ENCODE results near the gene CYB561.
"Not testable (repeated sequence)": the region's sequence is repeated elsewhere in the genome, so short reads cannot be mapped to it uniquely, and the experiment has no call there.

Gene CYB561

GRCh38 chr17:63478814-63479494 lies 32.8 kb upstream of the CYB561 start:
- peak; percentile 59 for DNase-seq (ENCODE audit: low spot score)

- no peak for DNase-seq (ENCODE audit: low spot score)
These were observed 31.7 kb upstream of the CYB561 start for GRCh38 chr17:63477480-63478440.

GRCh38 chr17:63476854-63477479 lies 30.9 kb upstream of the CYB561 start, which contains the start of gene ACE:
ACE (plus strand) TSS chr17:63477061; CDS start chr17:63477095, 34 bp downstream.
- DNase-seq (ENCODE audit: low spot score), result no peak

GRCh38 chr17:63476459-63476853 lies 30.4 kb upstream of the CYB561 start:
- no peak for DNase-seq (ENCODE audit: low spot score)

GRCh38 chr17:63475491-63476412 lies 29.6 kb upstream of the CYB561 start:
- no peak for DNase-seq (ENCODE audit: low spot score)

- no peak for DNase-seq (ENCODE audit: low spot score)
These were observed 28.7 kb upstream of the CYB561 start for GRCh38 chr17:63474586-63475460.

GRCh38 chr17:63474174-63474573 lies 28.1 kb upstream of the CYB561 start:
- DNase-seq (ENCODE audit: low spot score), result no peak

GRCh38 chr17:63468099-63468498 lies 22.0 kb upstream of the CYB561 start:
- not testable (repeated sequence) for DNase-seq (ENCODE audit: low spot score)

GRCh38 chr17:63464691-63465236 lies 18.7 kb upstream of the CYB561 start:
- DNase-seq (ENCODE audit: low spot score), result no peak

GRCh38 chr17:63463771-63464170 lies 17.7 kb upstream of the CYB561 start:
- DNase-seq (ENCODE audit: low spot score), result no peak

- no peak for DNase-seq (ENCODE audit: low spot score)
These were observed 13.9 kb upstream of the CYB561 start for GRCh38 chr17:63460018-63460417.

GRCh38 chr17:63458478-63458877 lies 12.4 kb upstream of the CYB561 start:
- no peak for DNase-seq (ENCODE audit: low spot score)

- no peak for DNase-seq (ENCODE audit: low spot score)
These were observed 9.3 kb upstream of the CYB561 start for GRCh38 chr17:63455417-63455816.

GRCh38 chr17:63454915-63455314 lies 8.8 kb upstream of the CYB561 start:
- DNase-seq (ENCODE audit: low spot score), result no peak

- DNase-seq (ENCODE audit: low spot score), result not testable (repeated sequence)
These were observed 8.3 kb upstream of the CYB561 start for GRCh38 chr17:63454357-63454756.

- no peak for DNase-seq (ENCODE audit: low spot score)
These were observed 7.0 kb upstream of the CYB561 start for GRCh38 chr17:63452962-63453551.

- DNase-seq (ENCODE audit: low spot score), result no peak
These were observed 6.2 kb upstream of the CYB561 start for GRCh38 chr17:63452046-63452961.

GRCh38 chr17:63451150-63451549 lies 5.0 kb upstream of the CYB561 start:
- DNase-seq (ENCODE audit: low spot score), result no peak

GRCh38 chr17:63450551-63450950 lies 4.4 kb upstream of the CYB561 start:
- no peak for DNase-seq (ENCODE audit: low spot score)

Data from hematopoietic multipotent progenitor cell treated with erythropoietin and hydrocortisone succinate and interleukin-3 and kit ligand, for 17 days (in vitro differentiated cells).